HepG2 (cell line): ENCODE measurements around the gene SMCHD1. TPM values are rescaled to one million over a fixed set of nuclear protein-coding genes. Genes with fewer than 3 reads are reported as not detected.

Experiments used
- ATAC-seq: fragments of 200-7000 bp; cut with Tn5 transposase; 3 replicates; pipeline ENCODE4 v1.9.1; 2020; ENCODE audit warnings: mild to moderate bottlenecking, moderate library complexity
- BruUV-seq: library from RNA; stranded (reverse); fragments of 400-500 nt; replicated peaks from 2 replicates; lab custom pipeline; 2021; lab: Mats Ljungman, UMichigan
- CTCF ChIA-PET: fragments of 300-600 bp; formaldehyde crosslinking; extraction: SDS; loops from one replicate; lab custom pipeline; 2021; ENCODE audit warnings: low total read pairs, inconsistent platforms, low intra/inter-chr PET ratio; lab: Yijun Ruan, JAX
- POLR2A ChIA-PET: fragments of 350-600 bp; sonication (Branson Sonifier 250); formaldehyde crosslinking; loops from one replicate; lab custom pipeline; 2020; ENCODE audit warnings: antibody characterized with exemption, inconsistent platforms; lab: Yijun Ruan, JAX
- DNase-seq: peaks from one replicate; pipeline ENCODE4 v3.0.0-alpha.2; 2015; ENCODE audit warnings: low spot score
- FAIRE-seq: peaks from 3 replicates; lab custom pipeline; 2011; peaks lifted over from hg19 to GRCh38; lab: Jason Lieb, UNC
- H2AFZ ChIP-seq: one replicate; pipeline ENCODE4 v1.6.1; 2011; ENCODE audit warnings: low read length, inconsistent platforms
- H3K27ac ChIP-seq: fragments of 300-600 bp; 3 replicates; pipeline ENCODE4 v1.8.0; 2011; ENCODE audit warnings: mixed run types, mild to moderate bottlenecking, mixed read lengths, low read length, inconsistent platforms; ENCODE audit not compliant: insufficient read depth; ENCODE audit errors: extremely low read length
- H3K27me3 ChIP-seq, 2 experiments: fragments of 200-600 bp in 1 of 2; 2 replicates in 1 of 2; 3 replicates in 1 of 2; pipeline versions ENCODE4 v1.6.0 to v1.8.0; 2011; ENCODE audit warnings: low read length in 2 of 2, mild to moderate bottlenecking in 2 of 2, moderate library complexity in 2 of 2, inconsistent platforms in 1 of 2; ENCODE audit not compliant: insufficient read depth in 2 of 2, control insufficient read depth in 1 of 2
- H3K36me3 ChIP-seq, 2 experiments: fragments of 200-600 bp in 1 of 2; replicated peaks in 1 of 2; 2 replicates in 1 of 2; 3 replicates in 1 of 2; pipeline versions ENCODE4 v1.5.1 to v1.8.0; 2011; ENCODE audit warnings: low read length in 2 of 2, inconsistent platforms in 1 of 2; ENCODE audit not compliant: insufficient read depth in 2 of 2, control insufficient read depth in 1 of 2
- H3K4me1 ChIP-seq: 2 replicates; pipeline ENCODE4 v1.5.1; 2012; ENCODE audit warnings: low read length, inconsistent platforms; ENCODE audit not compliant: insufficient read depth
- H3K4me2 ChIP-seq: 2 replicates; pipeline ENCODE4 v1.6.0; 2011; ENCODE audit warnings: low read depth, low read length, inconsistent platforms
- H3K4me3 ChIP-seq, 3 experiments: fragments of 200-600 bp in 1 of 3; sonication (generic), shearing (Covaris generic) in 1 of 3; replicated peaks in 1 of 3; 2 replicates each; pipeline ENCODE4 v1.5.1; 2011 to 2016; ENCODE audit warnings: low read length in 3 of 3, inconsistent platforms in 2 of 3, low read depth in 2 of 3, mild to moderate bottlenecking in 2 of 3, control low read depth in 1 of 3, mixed read lengths in 1 of 3; ENCODE audit not compliant: insufficient read depth in 1 of 3
- H3K79me2 ChIP-seq: one replicate; pipeline ENCODE4 v1.6.1; 2011; ENCODE audit warnings: low read length, inconsistent platforms; ENCODE audit not compliant: insufficient read depth
- H3K9ac ChIP-seq: 2 replicates; pipeline ENCODE4 v1.6.0; 2011; ENCODE audit warnings: mild to moderate bottlenecking, low read depth, low read length, inconsistent platforms; ENCODE audit not compliant: insufficient read depth
- H3K9me3 ChIP-seq: 2 replicates; pipeline ENCODE4 v1.5.1; 2012; ENCODE audit warnings: mild to moderate bottlenecking, low read length
- H4K20me1 ChIP-seq: 2 replicates; pipeline ENCODE4 v1.6.0; 2011; ENCODE audit warnings: inconsistent platforms, mild to moderate bottlenecking, low read length, moderate library complexity; ENCODE audit not compliant: insufficient read depth
- CHD2 ChIP-seq: IDR thresholded peaks from 2 replicates; pipeline ENCODE4 v1.6.1; 2011; ENCODE audit warnings: low read depth, low read length, improper control_type of control experiment
- ZNF230 ChIP-seq: sonication (generic); formaldehyde crosslinking; IDR thresholded peaks from 2 replicates; pipeline ENCODE4 v1.4.0; 2020; ENCODE audit warnings: mild to moderate bottlenecking, missing genetic modification reagents
- WGBS: methylation state at CpG from one replicate; pipeline ENCODE4 v1.1.6; 2017; ENCODE audit warnings: low lambda C conversion rate; 5-methylcytosine and 5-hydroxymethylcytosine counted together
- in situ Hi-C: cut with HindIII; loops from 2 replicates; pipeline ENCODE4 v1.10.0; 2017; ENCODE audit warnings: low pct_unique_long_range_greater_than_20kb; ENCODE audit not compliant: extremely low pct_ligation_motif_present
- intact Hi-C: fragments of 100-400 bp; cut with micrococcal nuclease; formaldehyde crosslinking; loops from one replicate; pipeline ENCODE4 v1.10.0; 2022; ENCODE audit not compliant: unreplicated experiment
- polyA plus RNA-seq, 8 experiments: library from polyadenylated mRNA; depleted of rRNA in 3 of 8; stranded (reverse) in 7 of 8; unstranded in 1 of 8; fragments of >200 nt; fragmentation: Illumina TruSeq in 4 of 8; extraction: Trizol in 4 of 8; gene quantifications; 2 replicates each; pipeline versions ENCODE4 v1.2.1 to v1.2.3, GENCODE V29; 2011 to 2016; ENCODE audit warnings: low read depth in 4 of 8, missing spikeins in 1 of 8, mixed read lengths in 1 of 8; ENCODE audit not compliant: insufficient read depth in 1 of 8
- total RNA-seq, 5 experiments: library from RNA; depleted of rRNA; stranded (reverse); fragments of >200 nt; fragmentation: Illumina TruSeq; extraction: Trizol; gene quantifications; 2 replicates each; pipeline ENCODE4 v1.2.3, GENCODE V29; 2016; ENCODE audit warnings: low read depth in 1 of 5
- TF ChIP-seq, protein P1 (sequence below): sonication (generic); formaldehyde crosslinking; IDR thresholded peaks from 2 replicates; pipeline ENCODE4 v1.8.0; 2022; ENCODE audit warnings: missing genetic modification reagents, mild to moderate bottlenecking, moderate library complexity, borderline replicate concordance
- TF ChIP-seq, protein P2 (sequence below): sonication (generic); formaldehyde crosslinking; IDR thresholded peaks from 2 replicates; pipeline ENCODE4 v1.5.0; 2020; ENCODE audit warnings: mild to moderate bottlenecking, missing genetic modification reagents, borderline replicate concordance
- TF ChIP-seq, protein P3 (sequence below): conservative IDR thresholded peaks from 2 replicates; pipeline ENCODE4 v1.6.1; 2018; ENCODE audit warnings: missing genetic modification reagents

SMCHD1 gene
- total and polyA plus RNA-seq, 2 of the 13 experiments (the other 11 are each of a cell fraction or from before 2014, with no cell fraction given): 21.4 to 93.6 TPM

DNA sequence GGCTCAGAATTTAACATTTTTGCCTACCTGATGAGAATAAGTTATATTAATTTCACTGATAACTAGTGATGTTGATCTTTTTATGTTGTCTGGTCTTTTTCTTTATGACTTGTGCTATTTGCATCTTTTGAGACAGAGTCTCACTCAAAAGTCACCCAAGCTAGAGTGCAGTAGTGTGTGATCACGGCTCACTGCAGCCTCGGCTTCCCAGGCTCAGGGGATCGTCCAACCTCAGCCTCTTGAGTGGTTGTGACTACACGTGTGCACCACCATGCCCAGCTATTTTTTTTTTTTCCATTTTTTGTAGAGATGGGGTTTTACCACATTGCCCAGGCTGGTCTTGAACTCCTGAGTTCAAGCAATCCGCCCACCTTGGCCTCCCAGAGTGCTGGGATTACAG, 7.5 kb downstream of the SMCHD1 start:
- CTCF ChIA-PET: no interaction called here
- BruUV-seq: no TSS peak
- POLR2A ChIA-PET: interaction anchor here (1.2 kb wide), 1 partner anchor 74 kb away, joined by 3 read pairs; no protein-coding TSS in a partner anchor
- Histone ChIP-seq H3K79me2 (peaks cover 81% of the 10 kb centered on the region), H3K4me1 (peaks cover 16% of the 10 kb centered on the region), H3K4me3 (no peak overlapping the region), H3K27ac (no peak overlapping the region), H3K4me2 (no peak overlapping the region), H3K9ac (no peak overlapping the region), H3K9me3 (no peaks in the 10 kb centered on the region), H4K20me1 (peaks cover 24% of the 10 kb centered on the region), H3K36me3 (peaks cover under 1 to 18% of the 10 kb centered on the region in 2 experiments), H3K27me3 (no peaks in the 10 kb centered on the region), H2AFZ (no peak overlapping the region)
- WGBS: 90% methylated on average over 5 of the region's 5 CpGs
- DNase-seq (no peak), ATAC-seq (no peak), FAIRE-seq (no peak)
- TF ChIP-seq, protein P1, sequence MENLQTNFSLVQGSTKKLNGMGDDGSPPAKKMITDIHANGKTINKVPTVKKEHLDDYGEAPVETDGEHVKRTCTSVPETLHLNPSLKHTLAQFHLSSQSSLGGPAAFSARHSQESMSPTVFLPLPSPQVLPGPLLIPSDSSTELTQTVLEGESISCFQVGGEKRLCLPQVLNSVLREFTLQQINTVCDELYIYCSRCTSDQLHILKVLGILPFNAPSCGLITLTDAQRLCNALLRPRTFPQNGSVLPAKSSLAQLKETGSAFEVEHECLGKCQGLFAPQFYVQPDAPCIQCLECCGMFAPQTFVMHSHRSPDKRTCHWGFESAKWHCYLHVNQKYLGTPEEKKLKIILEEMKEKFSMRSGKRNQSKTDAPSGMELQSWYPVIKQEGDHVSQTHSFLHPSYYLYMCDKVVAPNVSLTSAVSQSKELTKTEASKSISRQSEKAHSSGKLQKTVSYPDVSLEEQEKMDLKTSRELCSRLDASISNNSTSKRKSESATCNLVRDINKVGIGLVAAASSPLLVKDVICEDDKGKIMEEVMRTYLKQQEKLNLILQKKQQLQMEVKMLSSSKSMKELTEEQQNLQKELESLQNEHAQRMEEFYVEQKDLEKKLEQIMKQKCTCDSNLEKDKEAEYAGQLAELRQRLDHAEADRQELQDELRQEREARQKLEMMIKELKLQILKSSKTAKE (CRISPR knock-in tag): no peak
- TF ChIP-seq, protein P2, sequence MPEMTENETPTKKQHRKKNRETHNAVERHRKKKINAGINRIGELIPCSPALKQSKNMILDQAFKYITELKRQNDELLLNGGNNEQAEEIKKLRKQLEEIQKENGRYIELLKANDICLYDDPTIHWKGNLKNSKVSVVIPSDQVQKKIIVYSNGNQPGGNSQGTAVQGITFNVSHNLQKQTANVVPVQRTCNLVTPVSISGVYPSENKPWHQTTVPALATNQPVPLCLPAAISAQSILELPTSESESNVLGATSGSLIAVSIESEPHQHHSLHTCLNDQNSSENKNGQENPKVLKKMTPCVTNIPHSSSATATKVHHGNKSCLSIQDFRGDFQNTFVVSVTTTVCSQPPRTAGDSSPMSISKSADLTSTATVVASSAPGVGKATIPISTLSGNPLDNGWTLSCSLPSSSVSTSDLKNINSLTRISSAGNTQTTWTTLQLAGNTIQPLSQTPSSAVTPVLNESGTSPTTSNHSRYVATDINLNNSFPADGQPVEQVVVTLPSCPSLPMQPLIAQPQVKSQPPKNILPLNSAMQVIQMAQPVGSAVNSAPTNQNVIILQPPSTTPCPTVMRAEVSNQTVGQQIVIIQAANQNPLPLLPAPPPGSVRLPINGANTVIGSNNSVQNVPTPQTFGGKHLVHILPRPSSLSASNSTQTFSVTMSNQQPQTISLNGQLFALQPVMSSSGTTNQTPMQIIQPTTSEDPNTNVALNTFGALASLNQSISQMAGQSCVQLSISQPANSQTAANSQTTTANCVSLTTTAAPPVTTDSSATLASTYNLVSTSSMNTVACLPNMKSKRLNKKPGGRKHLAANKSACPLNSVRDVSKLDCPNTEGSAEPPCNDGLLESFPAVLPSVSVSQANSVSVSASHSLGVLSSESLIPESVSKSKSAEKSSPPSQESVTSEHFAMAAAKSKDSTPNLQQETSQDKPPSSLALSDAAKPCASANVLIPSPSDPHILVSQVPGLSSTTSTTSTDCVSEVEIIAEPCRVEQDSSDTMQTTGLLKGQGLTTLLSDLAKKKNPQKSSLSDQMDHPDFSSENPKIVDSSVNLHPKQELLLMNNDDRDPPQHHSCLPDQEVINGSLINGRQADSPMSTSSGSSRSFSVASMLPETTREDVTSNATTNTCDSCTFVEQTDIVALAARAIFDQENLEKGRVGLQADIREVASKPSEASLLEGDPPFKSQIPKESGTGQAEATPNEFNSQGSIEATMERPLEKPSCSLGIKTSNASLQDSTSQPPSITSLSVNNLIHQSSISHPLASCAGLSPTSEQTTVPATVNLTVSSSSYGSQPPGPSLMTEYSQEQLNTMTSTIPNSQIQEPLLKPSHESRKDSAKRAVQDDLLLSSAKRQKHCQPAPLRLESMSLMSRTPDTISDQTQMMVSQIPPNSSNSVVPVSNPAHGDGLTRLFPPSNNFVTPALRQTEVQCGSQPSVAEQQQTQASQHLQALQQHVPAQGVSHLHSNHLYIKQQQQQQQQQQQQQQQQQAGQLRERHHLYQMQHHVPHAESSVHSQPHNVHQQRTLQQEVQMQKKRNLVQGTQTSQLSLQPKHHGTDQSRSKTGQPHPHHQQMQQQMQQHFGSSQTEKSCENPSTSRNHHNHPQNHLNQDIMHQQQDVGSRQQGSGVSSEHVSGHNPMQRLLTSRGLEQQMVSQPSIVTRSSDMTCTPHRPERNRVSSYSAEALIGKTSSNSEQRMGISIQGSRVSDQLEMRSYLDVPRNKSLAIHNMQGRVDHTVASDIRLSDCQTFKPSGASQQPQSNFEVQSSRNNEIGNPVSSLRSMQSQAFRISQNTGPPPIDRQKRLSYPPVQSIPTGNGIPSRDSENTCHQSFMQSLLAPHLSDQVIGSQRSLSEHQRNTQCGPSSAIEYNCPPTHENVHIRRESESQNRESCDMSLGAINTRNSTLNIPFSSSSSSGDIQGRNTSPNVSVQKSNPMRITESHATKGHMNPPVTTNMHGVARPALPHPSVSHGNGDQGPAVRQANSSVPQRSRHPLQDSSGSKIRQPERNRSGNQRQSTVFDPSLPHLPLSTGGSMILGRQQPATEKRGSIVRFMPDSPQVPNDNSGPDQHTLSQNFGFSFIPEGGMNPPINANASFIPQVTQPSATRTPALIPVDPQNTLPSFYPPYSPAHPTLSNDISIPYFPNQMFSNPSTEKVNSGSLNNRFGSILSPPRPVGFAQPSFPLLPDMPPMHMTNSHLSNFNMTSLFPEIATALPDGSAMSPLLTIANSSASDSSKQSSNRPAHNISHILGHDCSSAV (CRISPR knock-in tag): no peak
- TF ChIP-seq, protein P3, sequence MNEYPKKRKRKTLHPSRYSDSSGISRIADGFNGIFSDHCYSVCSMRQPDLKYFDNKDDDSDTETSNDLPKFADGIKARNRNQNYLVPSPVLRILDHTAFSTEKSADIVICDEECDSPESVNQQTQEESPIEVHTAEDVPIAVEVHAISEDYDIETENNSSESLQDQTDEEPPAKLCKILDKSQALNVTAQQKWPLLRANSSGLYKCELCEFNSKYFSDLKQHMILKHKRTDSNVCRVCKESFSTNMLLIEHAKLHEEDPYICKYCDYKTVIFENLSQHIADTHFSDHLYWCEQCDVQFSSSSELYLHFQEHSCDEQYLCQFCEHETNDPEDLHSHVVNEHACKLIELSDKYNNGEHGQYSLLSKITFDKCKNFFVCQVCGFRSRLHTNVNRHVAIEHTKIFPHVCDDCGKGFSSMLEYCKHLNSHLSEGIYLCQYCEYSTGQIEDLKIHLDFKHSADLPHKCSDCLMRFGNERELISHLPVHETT (CRISPR knock-in tag): no peak
- no peak for TF ChIP-seq CHD2
- no peak for TF ChIP-seq ZNF230 (CRISPR knock-in tag)
- in situ Hi-C loops: no loop called here
- intact Hi-C loops: no loop called here
